Psoas muscle (tissue), 8 donors: ENCODE data around the gene EMILIN1. TPM values are rescaled to one million over a fixed set of nuclear protein-coding genes. Genes with fewer than 3 reads are reported as not detected.

Experiments used
- ATAC-seq, 4 donors: fragments of 200-7000 bp; cut with Tn5 transposase; one replicate each; pipeline ENCODE4 v1.9.1; 2020; ENCODE audit warnings: moderate library complexity in 3 of 4, mild to moderate bottlenecking in 2 of 4
- DNase-seq, 2 donors: peaks; one replicate each; pipeline ENCODE4 v3.0.0-alpha.2; 2020
- H3K27ac ChIP-seq: fragments of 200-600 bp; one replicate; pipeline ENCODE4 v1.8.0; 2022
- H3K27me3 ChIP-seq, 3 donors: fragments of 200-600 bp in 1 of 3; one replicate each; pipeline versions ENCODE4 v1.6.1 to v1.8.0; 2013 to 2022; ENCODE audit warnings: low read length in 2 of 3, mild to moderate bottlenecking in 2 of 3, moderate library complexity in 1 of 3; ENCODE audit not compliant: insufficient read depth in 3 of 3
- H3K36me3 ChIP-seq, 2 donors: fragments of 200-600 bp in 1 of 2; one replicate each; pipeline versions ENCODE4 v1.6.1 to v1.8.0; 2013 to 2022; ENCODE audit warnings: low read depth in 1 of 2, mild to moderate bottlenecking in 1 of 2, moderate library complexity in 1 of 2; ENCODE audit not compliant: insufficient read depth in 1 of 2
- H3K4me1 ChIP-seq: fragments of 200-600 bp; one replicate; pipeline ENCODE4 v1.8.0; 2022
- H3K4me3 ChIP-seq: fragments of 200-600 bp; one replicate; pipeline ENCODE4 v1.8.0; 2022; ENCODE audit warnings: mild to moderate bottlenecking
- H3K9me3 ChIP-seq: fragments of 200-600 bp; one replicate; pipeline ENCODE4 v1.8.0; 2022
- CTCF ChIP-seq: fragments of 200-600 bp; IDR thresholded peaks from one replicate; pipeline ENCODE4 v1.8.0; 2022; ENCODE audit warnings: antibody characterized with exemption
- WGBS, 3 donors: extraction: QIAGEN DNeasy Blood & Tissue Kit; methylation state at CpG; one replicate each; pipeline versions ENCODE4 v1.1.6 to v1.1.7; 2013; 5-methylcytosine and 5-hydroxymethylcytosine counted together
- intact Hi-C, 2 donors: fragments of 100-400 bp; cut with DNase I; formaldehyde crosslinking; loops; one replicate each; pipeline versions ENCODE4 v1.11.0 to v1.14.2; 2022
- polyA plus RNA-seq, 3 donors: library from polyadenylated mRNA; stranded (reverse); fragments of 200-250 nt; gene quantifications; one replicate each; pipeline ENCODE4 v1.2.3, GENCODE V29; 2013
- total RNA-seq, 4 donors: library from RNA; stranded (reverse); fragmentation: NEBNext Ultra II Directional in 2 of 4; extraction: Animal tissue kit (Norgen Biotek cat#: 25700) in 2 of 4; gene quantifications; one replicate each; pipeline versions ENCODE4 v1.2.1 to v1.2.4, GENCODE V29; 2021 to 2023
- donor health status: healthy with polysubstance abuse.
- donor health status: DM: no; HTN: no; CAD: no; lungs with moderate emphysema.
- donor health status: Bipolar disorder and iron deficiency.
- donor health status: healthy.
- donor health status: DM: yes; HTN: yes; CAD: no.
- donor health status: DM: no; HTN: no; CAD: no.
- donor health status: DM: no; HTN: no; CAD: no.
- donor health status: DM: yes; HTN: yes; CAD: no.

The EMILIN1 gene
- total and polyA plus RNA-seq, 7 donors, result 4.9 to 14.3 (median 6.1) TPM

GRCh38 chr2:27096748-27097297 lies 18.4 kb downstream of the EMILIN1 start:
- DNase-seq (peak in 1 of 2 donors; percentile 44), ATAC-seq (no peak)
- intact Hi-C loops, result loop anchor here (5.0 to 10.0 kb wide), 3 partner anchors 95 to 188 kb away; partner anchors contain the start of genes DNAJC5G (in 1 of the 2) and TRIM54 (in 1 of the 2)
- no peak for TF ChIP-seq CTCF
- H3K9me3 ChIP-seq, result no peaks in the 10 kb centered on the region
- H3K36me3 ChIP-seq, result no peaks in the 10 kb centered on the region
- peak overlapping the region; percentile 66 for H3K4me3 ChIP-seq
- H3K4me1 ChIP-seq, result peaks cover 14% of the 10 kb centered on the region
- 66 to 73% (median 70%) methylated on average over 3 of the region's 3 CpGs for WGBS, 3 donors
- H3K27ac ChIP-seq, result peak overlapping the region; percentile 65
- no peaks in the 10 kb centered on the region for H3K27me3 ChIP-seq

GRCh38 chr2:27097341-27097740 lies 18.9 kb downstream of the EMILIN1 start:
- H3K27me3 ChIP-seq, result no peaks in the 10 kb centered on the region
- peak in 1 of 2 donors; percentile 33 for DNase-seq
- H3K36me3 ChIP-seq, result no peaks in the 10 kb centered on the region
- no peak for ATAC-seq
- H3K9me3 ChIP-seq, result no peaks in the 10 kb centered on the region
- TF ChIP-seq CTCF, result no peak
- H3K4me3 ChIP-seq, result no peak overlapping the region
- H3K27ac ChIP-seq, result no peak overlapping the region
- WGBS, 3 donors, result 85 to 91% (median 87%) methylated on average over 14 of the region's 14 CpGs
- H3K4me1 ChIP-seq, result peaks cover 14% of the 10 kb centered on the region
- intact Hi-C loops, result loop anchor here (5.0 to 10.0 kb wide), 3 partner anchors 95 to 187 kb away; partner anchors contain the start of genes DNAJC5G (in 1 of the 2) and TRIM54 (in 1 of the 2)

- Histone ChIP-seq H3K4me3 (no peak overlapping the region), H3K27ac (no peak overlapping the region), H3K9me3 (no peaks in the 10 kb centered on the region), H3K4me1 (peaks cover 14% of the 10 kb centered on the region), H3K36me3 (no peaks in the 10 kb centered on the region), H3K27me3 (no peaks in the 10 kb centered on the region)
- ATAC-seq (no peak), DNase-seq (peak in 1 of 2 donors; percentile 40)
- intact Hi-C loops, result loop anchor here (5.0 to 10.0 kb wide), 3 partner anchors 93 to 185 kb away; partner anchors contain the start of genes DNAJC5G (in 1 of the 2) and TRIM54 (in 1 of the 2)
- no peak for TF ChIP-seq CTCF
- 88 to 93% (median 90%) methylated on average over 18 to 19 of the region's 19 CpGs for WGBS, 3 donors
These were observed 21.0 kb downstream of the EMILIN1 start for GRCh38 chr2:27099334-27099955.

- Histone ChIP-seq H3K27me3 (no peaks in the 10 kb centered on the region), H3K4me1 (peaks cover 14% of the 10 kb centered on the region), H3K36me3 (no peaks in the 10 kb centered on the region), H3K27ac (no peak overlapping the region), H3K4me3 (no peak overlapping the region), H3K9me3 (no peaks in the 10 kb centered on the region)
- ATAC-seq (no peak), DNase-seq (peak in 1 of 2 donors; percentile 46)
- no peak for TF ChIP-seq CTCF
- WGBS, 3 donors, result 82 to 84% (median 82%) methylated on average over 10 of the region's 10 CpGs
- intact Hi-C loops, result no loop called here
These were observed 21.6 kb downstream of the EMILIN1 start for GRCh38 chr2:27100036-27100435.
